Colonic mucosa (tissue), 4 donors: ENCODE data around the gene ASPG. TPM values are rescaled to one million over a fixed set of nuclear protein-coding genes. Genes with fewer than 3 reads are reported as not detected.
A peak's percentile ranks its signal among the peaks of the same experiment; 100 is the strongest.

Experiments used
- DNase-seq: peaks from one replicate; pipeline ENCODE4 v3.0.0-alpha.2; 2020
- H3K27ac ChIP-seq: fragments of 200-600 bp; one replicate; pipeline ENCODE4 v1.8.0; 2021
- H3K27me3 ChIP-seq: fragments of 200-600 bp; one replicate; pipeline ENCODE4 v1.8.0; 2021
- H3K36me3 ChIP-seq: fragments of 200-600 bp; one replicate; pipeline ENCODE4 v1.8.0; 2021
- H3K4me1 ChIP-seq: fragments of 200-600 bp; one replicate; pipeline ENCODE4 v1.8.0; 2021; ENCODE audit warnings: mild to moderate bottlenecking
- H3K4me3 ChIP-seq: fragments of 200-600 bp; one replicate; pipeline ENCODE4 v1.8.0; 2021
- H3K9ac ChIP-seq, 2 donors: one replicate each; pipeline ENCODE4 v1.7.0; 2013; ENCODE audit warnings: control low read depth in 2 of 2, low read depth in 2 of 2, low read length in 2 of 2
- H3K9me3 ChIP-seq: fragments of 200-600 bp; one replicate; pipeline ENCODE4 v1.8.0; 2021
- intact Hi-C: fragments of 100-400 bp; cut with DNase I; formaldehyde crosslinking; loops from one replicate; pipeline ENCODE4 v1.14.1; 2022
- total RNA-seq, 2 donors: library from RNA; stranded (reverse); fragmentation: NEBNext Ultra II Directional in 1 of 2; extraction: Animal tissue kit (Norgen Biotek cat#: 25700) in 1 of 2; gene quantifications; one replicate each; pipeline ENCODE4 v1.2.1, GENCODE V29; 2021
- TF ChIP-seq, protein P1 (sequence below): fragments of 200-600 bp; IDR thresholded peaks from one replicate; pipeline ENCODE4 v1.8.0; 2022; ENCODE audit warnings: antibody characterized with exemption, mild to moderate bottlenecking
- donor health status: healthy.
- donor health status: DM: no; HTN: no; CAD: no.
- donor health status: DM: no; HTN: no; CAD: no.

The ASPG gene
- total RNA-seq, 2 donors from 2014 or later, result 1.4 to 7.5 TPM

GRCh38 chr14:104107101-104107581 lies 21.6 kb downstream of the ASPG start:
- intact Hi-C loops, result no loop called here
- no peak overlapping the region for H3K9ac ChIP-seq
- H3K9me3 ChIP-seq, result no peaks in the 10 kb centered on the region
- DNase-seq, result peak; percentile 17
- no peaks in the 10 kb centered on the region for H3K36me3 ChIP-seq
- H3K4me1 ChIP-seq, result peaks cover 13% of the 10 kb centered on the region
- H3K27me3 ChIP-seq, result no peaks in the 10 kb centered on the region
- TF ChIP-seq, protein P1, sequence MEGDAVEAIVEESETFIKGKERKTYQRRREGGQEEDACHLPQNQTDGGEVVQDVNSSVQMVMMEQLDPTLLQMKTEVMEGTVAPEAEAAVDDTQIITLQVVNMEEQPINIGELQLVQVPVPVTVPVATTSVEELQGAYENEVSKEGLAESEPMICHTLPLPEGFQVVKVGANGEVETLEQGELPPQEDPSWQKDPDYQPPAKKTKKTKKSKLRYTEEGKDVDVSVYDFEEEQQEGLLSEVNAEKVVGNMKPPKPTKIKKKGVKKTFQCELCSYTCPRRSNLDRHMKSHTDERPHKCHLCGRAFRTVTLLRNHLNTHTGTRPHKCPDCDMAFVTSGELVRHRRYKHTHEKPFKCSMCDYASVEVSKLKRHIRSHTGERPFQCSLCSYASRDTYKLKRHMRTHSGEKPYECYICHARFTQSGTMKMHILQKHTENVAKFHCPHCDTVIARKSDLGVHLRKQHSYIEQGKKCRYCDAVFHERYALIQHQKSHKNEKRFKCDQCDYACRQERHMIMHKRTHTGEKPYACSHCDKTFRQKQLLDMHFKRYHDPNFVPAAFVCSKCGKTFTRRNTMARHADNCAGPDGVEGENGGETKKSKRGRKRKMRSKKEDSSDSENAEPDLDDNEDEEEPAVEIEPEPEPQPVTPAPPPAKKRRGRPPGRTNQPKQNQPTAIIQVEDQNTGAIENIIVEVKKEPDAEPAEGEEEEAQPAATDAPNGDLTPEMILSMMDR, result no peak
- H3K4me3 ChIP-seq, result no peak overlapping the region
- no peak overlapping the region for H3K27ac ChIP-seq

- H3K27ac ChIP-seq, result no peak overlapping the region
- peaks cover 13% of the 10 kb centered on the region for H3K4me1 ChIP-seq
- H3K9ac ChIP-seq, result no peak overlapping the region
- TF ChIP-seq, protein P1, result no peak
- DNase-seq, result peak; percentile 65
- intact Hi-C loops, result no loop called here
- H3K9me3 ChIP-seq, result no peaks in the 10 kb centered on the region
- H3K36me3 ChIP-seq, result no peaks in the 10 kb centered on the region
- no peak overlapping the region for H3K4me3 ChIP-seq
- no peaks in the 10 kb centered on the region for H3K27me3 ChIP-seq
Observed at GRCh38 chr14:104107611-104108569, 22.4 kb downstream of the ASPG start.

GRCh38 chr14:104108570-104109541 lies 23.4 kb downstream of the ASPG start:
- intact Hi-C loops, result no loop called here
- TF ChIP-seq, protein P1, result no peak
- peak; percentile 16 for DNase-seq
- Histone ChIP-seq H3K9ac (no peak overlapping the region), H3K4me3 (no peak overlapping the region), H3K27ac (no peak overlapping the region), H3K36me3 (no peaks in the 10 kb centered on the region), H3K4me1 (peaks cover 13% of the 10 kb centered on the region), H3K27me3 (no peaks in the 10 kb centered on the region), H3K9me3 (no peaks in the 10 kb centered on the region)

GRCh38 chr14:104109731-104110361 lies 24.3 kb downstream of the ASPG start:
- Histone ChIP-seq H3K36me3 (no peaks in the 10 kb centered on the region), H3K9ac (no peak overlapping the region), H3K27ac (no peak overlapping the region), H3K4me1 (peaks cover 8% of the 10 kb centered on the region), H3K27me3 (no peaks in the 10 kb centered on the region), H3K4me3 (no peak overlapping the region), H3K9me3 (no peaks in the 10 kb centered on the region)
- intact Hi-C loops, result no loop called here
- TF ChIP-seq, protein P1, result no peak
- peak; percentile 16 for DNase-seq
